Measurements from ENCODE around the gene UBTF. TPM values are rescaled to one million over a fixed set of nuclear protein-coding genes. Genes with fewer than 3 reads are reported as not detected.

Gene UBTF
- total and polyA plus RNA-seq, 2 of the 4 experiments (the other 2 are of a cell fraction), result 29.7 to 42.1 TPM

DNA sequence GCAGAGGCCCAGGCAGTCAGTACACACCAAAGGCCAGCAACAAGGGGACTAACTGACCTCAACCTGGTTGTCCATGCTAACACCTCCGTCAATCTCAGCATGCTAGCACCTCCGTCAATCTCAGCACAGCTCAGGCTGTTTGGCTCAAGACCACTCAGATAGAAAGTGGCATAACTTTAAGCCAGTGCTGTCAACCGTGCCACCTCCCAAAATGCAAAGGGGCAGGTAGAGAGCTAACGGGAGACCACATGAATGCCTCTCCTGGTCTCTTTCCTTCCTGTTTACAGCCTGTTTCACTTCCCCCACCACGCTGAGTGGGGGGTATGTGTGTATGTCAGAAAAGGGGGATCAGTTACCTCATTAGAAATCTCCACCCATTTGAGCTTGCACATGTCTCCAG, 3.3 kb downstream of the UBTF start:
- CTCF ChIA-PET, result no interaction called here
- no peak overlapping the region for H2BK20ac ChIP-seq (ENCODE audit: low read depth, low read length)
- intact Hi-C loops (cut with micrococcal nuclease), result loop anchor here (10.0 kb wide), 1 partner anchor 289 kb away; the partner anchor contains the start of gene GPATCH8
- WGBS, 2 experiments (ENCODE audit: extremely low coverage in 2 of 2, insufficient read length in 1 of 2), result 60% methylated on average over 1 of the region's 5 CpGs; no CpG with 5 or more reads in 1 of the 2 experiments
- H3K4me1 ChIP-seq (ENCODE audit: control insufficient read depth, insufficient read depth, low read length), result peaks cover 6% of the 10 kb centered on the region
- H3K4ac ChIP-seq (ENCODE audit: low read depth, low read length), result no peak overlapping the region
- no peak overlapping the region for H3K14ac ChIP-seq (replicated peaks; ENCODE audit: low read depth, low read length)
- H4K5ac ChIP-seq (ENCODE audit: low read depth, low read length), result no peak overlapping the region
- no peak overlapping the region for H3K4me3 ChIP-seq (ENCODE audit: insufficient read depth, low read depth, low read length)
- no peak overlapping the region for H2BK5ac ChIP-seq (ENCODE audit: low read depth, low read length, poor library complexity, severe bottlenecking)
- H3K27me3 ChIP-seq (ENCODE audit: control insufficient read depth, insufficient read depth, low read length), result no peaks in the 10 kb centered on the region
- POLR2A ChIA-PET (ENCODE audit: unreplicated experiment), result no interaction called here
- no peaks in the 10 kb centered on the region for H3K9me3 ChIP-seq (ENCODE audit: control insufficient read depth, insufficient read depth, low read length)
- dilution Hi-C loops (cut with HindIII; ENCODE audit: low sequenced_read_pairs, unreplicated experiment), result no loop called here
- no peak overlapping the region for H2AK5ac ChIP-seq (ENCODE audit: low read depth, low read length)
- no peak overlapping the region for H4K91ac ChIP-seq (ENCODE audit: insufficient read depth, low read depth, low read length)
- no peak overlapping the region for H3K56ac ChIP-seq (ENCODE audit: extremely low read depth, insufficient read depth, low read length)
- no peak overlapping the region for H3K23ac ChIP-seq (ENCODE audit: low read depth, low read length)
- no peak overlapping the region for H2BK15ac ChIP-seq (ENCODE audit: low read depth, low read length)
- H3K9me1 ChIP-seq (ENCODE audit: insufficient read depth, low read length), result peaks cover 20% of the 10 kb centered on the region
- ATAC-seq (ENCODE audit: low read depth), result no peak
- no TSS peak for BruUV-seq (replicated peaks)
- H2AK9ac ChIP-seq (replicated peaks; ENCODE audit: low read depth, low read length, poor library complexity), result no peak overlapping the region
- H3K36me3 ChIP-seq (ENCODE audit: control insufficient read depth, insufficient read depth, low read length), result peaks cover 46% of the 10 kb centered on the region
- DNase-seq, result no peak
- H4K8ac ChIP-seq (ENCODE audit: low read depth in 2 of 2, low read length in 2 of 2), result no peak overlapping the region
- H2BK120ac ChIP-seq (ENCODE audit: low read depth, low read length), result no peak overlapping the region
- in situ Hi-C loops (cut with MboI; ENCODE audit: low sequenced_read_pairs), result loop anchor here (25.0 kb wide), 2 partner anchors 296 to 421 kb away; partner anchors contain the start of gene GPATCH8
- peaks cover 36 to 50% of the 10 kb centered on the region in 2 experiments for H3K79me1 ChIP-seq (ENCODE audit: low read depth in 1 of 2, low read length in 2 of 2)
- no peak overlapping the region for H3K9ac ChIP-seq (ENCODE audit: low read depth, low read length)
- H3K4me2 ChIP-seq (ENCODE audit: low read depth, low read length), result no peak overlapping the region
- TF ChIP-seq BHLHE40 (IDR thresholded peaks at IDR 0.05; ENCODE audit: low read depth, low read length), result no peak
- TF ChIP-seq RCOR1 (IDR thresholded peaks at IDR 0.05; ENCODE audit: insufficient replicate concordance, low read length), result no peak
- TF ChIP-seq MAZ (IDR thresholded peaks at IDR 0.05; ENCODE audit: borderline replicate concordance, low read depth, low read length), result no peak
- no peak for TF ChIP-seq MAFK (IDR thresholded peaks at IDR 0.05; ENCODE audit: low read depth, low read length)
- TF ChIP-seq CEBPB (IDR thresholded peaks at IDR 0.05; ENCODE audit: low read depth, low read length), result no peak
- TF ChIP-seq MXI1 (IDR thresholded peaks at IDR 0.05; ENCODE audit: borderline replicate concordance, low read depth, low read length), result no peak
- TF ChIP-seq, protein P1, sequence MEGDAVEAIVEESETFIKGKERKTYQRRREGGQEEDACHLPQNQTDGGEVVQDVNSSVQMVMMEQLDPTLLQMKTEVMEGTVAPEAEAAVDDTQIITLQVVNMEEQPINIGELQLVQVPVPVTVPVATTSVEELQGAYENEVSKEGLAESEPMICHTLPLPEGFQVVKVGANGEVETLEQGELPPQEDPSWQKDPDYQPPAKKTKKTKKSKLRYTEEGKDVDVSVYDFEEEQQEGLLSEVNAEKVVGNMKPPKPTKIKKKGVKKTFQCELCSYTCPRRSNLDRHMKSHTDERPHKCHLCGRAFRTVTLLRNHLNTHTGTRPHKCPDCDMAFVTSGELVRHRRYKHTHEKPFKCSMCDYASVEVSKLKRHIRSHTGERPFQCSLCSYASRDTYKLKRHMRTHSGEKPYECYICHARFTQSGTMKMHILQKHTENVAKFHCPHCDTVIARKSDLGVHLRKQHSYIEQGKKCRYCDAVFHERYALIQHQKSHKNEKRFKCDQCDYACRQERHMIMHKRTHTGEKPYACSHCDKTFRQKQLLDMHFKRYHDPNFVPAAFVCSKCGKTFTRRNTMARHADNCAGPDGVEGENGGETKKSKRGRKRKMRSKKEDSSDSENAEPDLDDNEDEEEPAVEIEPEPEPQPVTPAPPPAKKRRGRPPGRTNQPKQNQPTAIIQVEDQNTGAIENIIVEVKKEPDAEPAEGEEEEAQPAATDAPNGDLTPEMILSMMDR (conservative IDR thresholded peaks at IDR 0.05; ENCODE audit: low read depth, low read length), result no peak
- TF ChIP-seq, protein P2, sequence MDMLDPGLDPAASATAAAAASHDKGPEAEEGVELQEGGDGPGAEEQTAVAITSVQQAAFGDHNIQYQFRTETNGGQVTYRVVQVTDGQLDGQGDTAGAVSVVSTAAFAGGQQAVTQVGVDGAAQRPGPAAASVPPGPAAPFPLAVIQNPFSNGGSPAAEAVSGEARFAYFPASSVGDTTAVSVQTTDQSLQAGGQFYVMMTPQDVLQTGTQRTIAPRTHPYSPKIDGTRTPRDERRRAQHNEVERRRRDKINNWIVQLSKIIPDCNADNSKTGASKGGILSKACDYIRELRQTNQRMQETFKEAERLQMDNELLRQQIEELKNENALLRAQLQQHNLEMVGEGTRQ (IDR thresholded peaks at IDR 0.05; ENCODE audit: low read depth, low read length), result no peak
- TF ChIP-seq RFX5 (IDR thresholded peaks at IDR 0.05; ENCODE audit: low read depth, low read length), result no peak
- no peak for TF ChIP-seq SMC3 (IDR thresholded peaks at IDR 0.05; ENCODE audit: low read depth, low read length)
- no peak for TF ChIP-seq CHD1 (IDR thresholded peaks at IDR 0.05; ENCODE audit: low read depth, low read length)
- no peak for TF ChIP-seq FOS (IDR thresholded peaks at IDR 0.05; ENCODE audit: low read depth, low read length)
- no peak for TF ChIP-seq POLR2A (IDR thresholded peaks at IDR 0.05; ENCODE audit: low read depth, low read length)
- TF ChIP-seq, protein P3, sequence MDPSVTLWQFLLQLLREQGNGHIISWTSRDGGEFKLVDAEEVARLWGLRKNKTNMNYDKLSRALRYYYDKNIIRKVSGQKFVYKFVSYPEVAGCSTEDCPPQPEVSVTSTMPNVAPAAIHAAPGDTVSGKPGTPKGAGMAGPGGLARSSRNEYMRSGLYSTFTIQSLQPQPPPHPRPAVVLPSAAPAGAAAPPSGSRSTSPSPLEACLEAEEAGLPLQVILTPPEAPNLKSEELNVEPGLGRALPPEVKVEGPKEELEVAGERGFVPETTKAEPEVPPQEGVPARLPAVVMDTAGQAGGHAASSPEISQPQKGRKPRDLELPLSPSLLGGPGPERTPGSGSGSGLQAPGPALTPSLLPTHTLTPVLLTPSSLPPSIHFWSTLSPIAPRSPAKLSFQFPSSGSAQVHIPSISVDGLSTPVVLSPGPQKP (IDR thresholded peaks at IDR 0.05; ENCODE audit: borderline replicate concordance, low read depth, low read length), result no peak
- no peak for TF ChIP-seq RAD21 (IDR thresholded peaks at IDR 0.05; ENCODE audit: low read length)
- no peak for TF ChIP-seq NFE2L2 (IDR thresholded peaks at IDR 0.05; ENCODE audit: low read depth, low read length)
- H2AFZ ChIP-seq (replicated peaks; ENCODE audit: low read length, poor library complexity), result no peak overlapping the region
- no peak overlapping the region for H3K18ac ChIP-seq (ENCODE audit: low read depth, low read length)
- peaks cover 33% of the 10 kb centered on the region for H4K20me1 ChIP-seq (ENCODE audit: insufficient read depth, low read length)
- no peak overlapping the region for H3K27ac ChIP-seq (ENCODE audit: insufficient read depth, low read length)

Data from IMR-90 (cell line).